ENCODE measurements around the gene HAS3. TPM values are rescaled to one million over a fixed set of nuclear protein-coding genes. Genes with fewer than 3 reads are reported as not detected.
"Not testable (repeated sequence)": the region's sequence is repeated elsewhere in the genome, so short reads cannot be mapped to it uniquely, and the experiment has no call there.

Gene HAS3
- total and polyA plus RNA-seq, 11 donors: 0.21 to 2.0 (median 0.48) TPM

DNA sequence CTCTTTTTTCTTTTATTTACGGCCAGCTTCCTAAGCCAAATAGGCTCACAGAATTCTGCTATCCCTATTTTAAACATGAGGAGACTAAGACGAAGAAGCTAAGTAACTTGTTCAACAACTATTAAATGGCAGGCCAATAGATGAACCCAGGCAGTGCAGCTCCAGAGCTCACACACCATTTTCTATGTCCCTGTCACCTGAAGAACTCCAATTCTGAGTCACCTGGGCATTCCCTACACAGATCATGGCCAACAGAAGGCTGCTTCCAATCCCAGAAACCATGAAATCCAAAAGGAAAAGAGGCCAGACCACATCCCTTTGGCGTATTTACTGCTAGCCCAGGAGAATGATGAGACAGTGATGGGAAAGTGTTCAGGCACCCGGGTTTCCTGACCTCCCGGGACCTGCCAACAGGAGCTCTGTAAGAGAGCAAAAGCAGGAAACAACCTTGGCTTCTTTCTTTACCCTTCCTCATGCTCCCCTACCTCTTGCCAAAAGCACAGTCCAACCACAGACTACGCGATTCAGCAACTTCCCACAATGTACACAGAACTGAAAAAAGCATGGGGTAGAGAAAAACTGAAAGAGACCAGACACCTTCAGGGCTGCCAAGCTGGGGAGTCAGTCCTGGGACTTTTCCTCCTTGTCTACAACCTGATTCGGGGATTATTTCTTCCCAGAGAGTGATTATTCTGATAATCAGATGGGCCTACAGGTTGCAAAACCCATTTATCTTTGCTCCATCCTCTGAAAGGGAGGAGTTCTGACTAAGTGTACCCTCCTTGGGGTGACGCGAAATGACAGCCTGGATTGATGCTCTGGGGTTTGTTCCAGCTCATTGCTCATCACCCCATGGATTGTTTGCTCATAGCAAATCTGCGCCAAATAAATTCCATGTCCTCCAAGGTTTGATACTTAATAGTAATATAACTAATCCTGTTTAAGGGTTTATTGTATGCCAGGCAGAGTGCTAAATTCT lies 47.8 kb upstream of the HAS3 start:
- ATAC-seq (peak in 1 of 4 donors; percentile 36), DNase-seq (no peak)
- H3K36me3 ChIP-seq: no peaks in the 10 kb centered on the region
- H3K27me3 ChIP-seq: no peaks in the 10 kb centered on the region
- H3K9me3 ChIP-seq: no peaks in the 10 kb centered on the region
- no peak overlapping the region for H3K4me3 ChIP-seq
- peak overlapping the region in 1 of 12 donors; percentile 76 for H3K27ac ChIP-seq
- WGBS, 4 donors: 71 to 72% (median 71%) methylated on average over 11 of the region's 11 CpGs
- peaks cover 0 to 9% (median 0%) of the 10 kb centered on the region in 12 donors for H3K4me1 ChIP-seq
- intact Hi-C loops (cut with DNase I): no loop called here
- TF ChIP-seq, protein P1, sequence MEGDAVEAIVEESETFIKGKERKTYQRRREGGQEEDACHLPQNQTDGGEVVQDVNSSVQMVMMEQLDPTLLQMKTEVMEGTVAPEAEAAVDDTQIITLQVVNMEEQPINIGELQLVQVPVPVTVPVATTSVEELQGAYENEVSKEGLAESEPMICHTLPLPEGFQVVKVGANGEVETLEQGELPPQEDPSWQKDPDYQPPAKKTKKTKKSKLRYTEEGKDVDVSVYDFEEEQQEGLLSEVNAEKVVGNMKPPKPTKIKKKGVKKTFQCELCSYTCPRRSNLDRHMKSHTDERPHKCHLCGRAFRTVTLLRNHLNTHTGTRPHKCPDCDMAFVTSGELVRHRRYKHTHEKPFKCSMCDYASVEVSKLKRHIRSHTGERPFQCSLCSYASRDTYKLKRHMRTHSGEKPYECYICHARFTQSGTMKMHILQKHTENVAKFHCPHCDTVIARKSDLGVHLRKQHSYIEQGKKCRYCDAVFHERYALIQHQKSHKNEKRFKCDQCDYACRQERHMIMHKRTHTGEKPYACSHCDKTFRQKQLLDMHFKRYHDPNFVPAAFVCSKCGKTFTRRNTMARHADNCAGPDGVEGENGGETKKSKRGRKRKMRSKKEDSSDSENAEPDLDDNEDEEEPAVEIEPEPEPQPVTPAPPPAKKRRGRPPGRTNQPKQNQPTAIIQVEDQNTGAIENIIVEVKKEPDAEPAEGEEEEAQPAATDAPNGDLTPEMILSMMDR (IDR thresholded peaks at IDR 0.05): no peak
- TF ChIP-seq POLR2A (IDR thresholded peaks at IDR 0.05): no peak

- intact Hi-C loops (cut with DNase I); H3K27me3 ChIP-seq; H3K36me3 ChIP-seq; H3K9me3 ChIP-seq; H3K27ac ChIP-seq; DNase-seq; ATAC-seq; H3K4me3 ChIP-seq: not testable (repeated sequence)
- 95 to 99% (median 98%) methylated on average over 8 of the region's 8 CpGs for WGBS, 4 donors
- H3K4me1 ChIP-seq: peaks cover 0 to 13% (median 2%) of the 10 kb centered on the region in 12 donors
Observed at GRCh38 chr16:69063491-69063890, 42.0 kb upstream of the HAS3 start.

DNA sequence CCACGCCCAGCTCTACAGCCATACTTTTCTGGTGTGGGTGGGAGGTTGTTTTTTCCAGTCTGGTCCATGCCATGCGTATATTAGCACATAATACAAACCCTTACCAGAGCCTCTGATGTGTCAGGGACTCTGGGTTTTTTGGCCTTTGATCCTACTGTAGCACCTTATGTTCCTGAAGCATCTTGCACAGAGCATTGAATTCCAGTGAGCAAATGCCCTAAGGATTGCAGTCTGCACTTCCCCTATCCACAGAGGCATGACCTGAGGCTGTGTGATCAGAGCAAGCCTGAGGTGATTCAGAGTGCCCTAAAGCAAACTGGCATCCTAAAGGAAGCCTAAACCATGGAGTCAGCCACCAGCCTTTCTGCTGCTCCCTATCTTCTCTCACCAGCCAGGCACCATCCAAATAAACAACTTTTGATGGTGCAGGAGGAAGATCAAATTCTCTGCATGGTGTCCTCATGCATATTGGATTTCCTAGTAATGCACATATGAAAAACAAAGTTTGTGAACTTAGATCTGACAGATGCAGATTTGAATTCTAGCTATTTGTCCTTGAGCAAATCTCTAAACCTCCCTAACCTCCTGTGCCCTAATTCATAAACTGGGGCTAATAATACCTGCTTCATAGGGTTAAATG lies 41.2 kb upstream of the HAS3 start:
- ATAC-seq: no peak
- Histone ChIP-seq H3K9me3 (no peaks in the 10 kb centered on the region), H3K27ac (no peak overlapping the region), H3K4me1 (peaks cover 0 to 13% (median 2%) of the 10 kb centered on the region in 12 donors), H3K4me3 (no peak overlapping the region), H3K36me3 (peaks cover 0 to 3% (median 0%) of the 10 kb centered on the region in 9 donors), H3K27me3 (no peaks in the 10 kb centered on the region)
- DNase-seq: no peak
- 93 to 97% (median 96%) methylated on average over 2 of the region's 2 CpGs for WGBS, 4 donors
- intact Hi-C loops (cut with DNase I): no loop called here
- TF ChIP-seq, protein P1 (IDR thresholded peaks at IDR 0.05): no peak
- TF ChIP-seq POLR2A (IDR thresholded peaks at IDR 0.05): no peak

GRCh38 chr16:69064764-69065313 lies 40.6 kb upstream of the HAS3 start:
- no peaks in the 10 kb centered on the region for H3K27me3 ChIP-seq
- peaks cover 0 to 13% (median 2%) of the 10 kb centered on the region in 12 donors for H3K4me1 ChIP-seq
- peak in 1 of 5 donors; percentile 48 for DNase-seq
- TF ChIP-seq, protein P1 (IDR thresholded peaks at IDR 0.05): no peak
- TF ChIP-seq POLR2A (IDR thresholded peaks at IDR 0.05): no peak
- H3K27ac ChIP-seq: no peak overlapping the region
- 31 to 40% (median 32%) methylated on average over 6 of the region's 6 CpGs for WGBS, 4 donors
- H3K4me3 ChIP-seq: no peak overlapping the region
- H3K9me3 ChIP-seq: no peaks in the 10 kb centered on the region
- ATAC-seq: peak in 3 of 4 donors; percentile 63 to 82 (median 66)
- peaks cover 0 to 3% (median 0%) of the 10 kb centered on the region in 9 donors for H3K36me3 ChIP-seq
- intact Hi-C loops (cut with DNase I): no loop called here

Measured in heart left ventricle (tissue), 16 donors.